ENCODE results near the gene TMEFF2.
"Not testable (repeated sequence)": the region's sequence is repeated elsewhere in the genome, so short reads cannot be mapped to it uniquely, and the experiment has no call there.

TMEFF2 gene

DNA sequence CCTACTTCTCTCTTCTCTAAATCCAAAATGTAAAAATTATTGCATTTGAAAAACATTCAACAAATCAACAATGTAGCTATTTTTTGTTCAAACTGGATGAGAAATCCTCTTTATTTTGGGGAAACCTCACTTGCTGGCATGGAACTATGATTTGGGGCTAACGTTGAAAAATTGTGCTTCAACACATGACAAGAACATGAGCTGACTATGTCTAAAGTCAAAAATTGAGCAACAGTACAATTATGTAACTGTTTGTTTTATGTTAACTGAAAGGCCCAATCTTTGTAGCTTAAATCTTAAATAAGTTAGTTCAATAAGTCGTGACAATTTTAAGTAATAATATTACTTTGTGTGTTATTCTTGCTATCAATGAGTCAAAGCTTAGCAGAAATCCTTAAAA lies 67.3 kb downstream of the TMEFF2 start:
- DNase-seq = no peak

DNA sequence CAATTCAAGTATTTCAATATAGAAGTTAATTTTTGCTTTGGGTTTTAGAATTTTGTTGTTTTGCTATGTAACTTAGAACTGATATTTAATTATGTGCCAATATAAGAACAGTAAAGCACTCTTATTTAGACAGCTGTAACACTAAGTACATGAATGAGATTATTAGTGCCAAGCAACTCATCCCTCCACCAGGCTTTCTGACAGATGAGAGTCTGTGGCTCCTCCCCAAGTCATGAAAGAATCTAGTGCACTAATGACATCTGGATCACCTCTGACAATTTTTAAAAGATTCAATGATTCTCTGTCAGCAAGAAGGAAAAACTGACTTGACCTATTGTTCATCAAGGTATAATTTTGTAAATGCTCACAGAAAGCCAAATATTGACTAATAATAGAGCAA lies 67.8 kb downstream of the TMEFF2 start:
- DNase-seq = peak; percentile 18 to 37

- DNase-seq = no peak
These were observed 68.3 kb downstream of the TMEFF2 start for GRCh38 chr2:192126426-192126825.

DNA sequence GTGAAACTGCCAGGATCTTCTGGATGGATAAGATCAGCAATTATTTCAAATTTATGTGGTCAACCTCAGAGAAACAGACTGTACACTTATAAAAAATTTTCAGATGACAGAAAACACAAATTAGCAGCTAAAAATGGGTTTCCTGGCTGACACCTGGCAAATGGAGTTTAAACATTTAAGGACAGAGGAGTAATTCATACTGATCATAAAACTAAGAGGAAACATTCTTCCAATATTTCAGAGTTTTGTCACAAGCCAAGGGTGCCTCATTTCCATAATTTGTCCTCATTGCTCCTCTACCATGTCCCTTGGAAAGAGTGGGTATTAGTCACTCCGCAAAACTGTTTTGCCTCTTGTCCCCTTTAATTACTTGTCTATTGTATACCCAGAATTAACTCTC lies 70.2 kb downstream of the TMEFF2 start:
- no peak for DNase-seq

DNA sequence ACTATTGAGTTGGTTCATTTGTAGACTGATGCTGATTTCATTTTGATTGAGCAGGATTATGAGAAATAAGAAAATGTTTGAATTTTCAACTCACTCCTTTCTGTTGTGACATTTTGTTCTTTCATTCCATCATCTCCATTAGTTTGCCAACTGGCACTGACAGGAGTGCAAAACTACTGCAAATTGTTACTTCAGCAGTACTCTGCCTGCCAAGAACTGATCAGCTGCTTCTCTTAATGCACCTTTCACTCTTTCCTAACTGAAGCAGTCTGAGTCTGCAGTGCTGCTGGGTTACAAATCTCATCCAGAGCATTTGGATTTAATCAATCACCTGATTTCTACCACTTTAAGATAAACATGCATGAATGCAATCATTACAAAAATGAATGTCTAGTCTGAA lies 70.9 kb downstream of the TMEFF2 start:
- DNase-seq = peak; percentile 17 to 48

- DNase-seq = no peak
These were observed 71.8 kb downstream of the TMEFF2 start for GRCh38 chr2:192122946-192123345.

GRCh38 chr2:192122141-192122540 lies 72.6 kb downstream of the TMEFF2 start:
- no peak for DNase-seq

- DNase-seq = no peak
These were observed 75.2 kb downstream of the TMEFF2 start for GRCh38 chr2:192119536-192119935.

DNA sequence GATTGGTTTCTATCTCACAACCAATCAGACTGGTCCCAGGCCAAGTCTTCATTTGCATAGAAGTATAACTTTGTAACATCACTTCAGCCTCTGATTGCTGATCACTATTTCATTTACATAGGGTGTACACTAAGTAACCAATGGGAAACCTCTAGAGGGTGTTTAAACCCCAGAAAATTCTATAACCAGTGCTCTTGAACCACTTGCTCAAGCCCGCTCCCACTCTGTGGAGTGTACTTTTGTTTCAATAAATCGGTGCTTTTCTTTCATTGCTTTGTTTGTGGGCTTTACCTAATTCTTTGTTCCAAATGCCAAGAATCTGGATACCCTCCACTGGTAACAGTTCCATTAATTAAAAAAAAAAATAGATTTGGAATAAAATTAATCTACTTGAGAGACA lies 77.0 kb downstream of the TMEFF2 start:
- no peak for DNase-seq

GRCh38 chr2:192111536-192111935 lies 83.2 kb downstream of the TMEFF2 start:
- DNase-seq = not testable (repeated sequence)

DNA sequence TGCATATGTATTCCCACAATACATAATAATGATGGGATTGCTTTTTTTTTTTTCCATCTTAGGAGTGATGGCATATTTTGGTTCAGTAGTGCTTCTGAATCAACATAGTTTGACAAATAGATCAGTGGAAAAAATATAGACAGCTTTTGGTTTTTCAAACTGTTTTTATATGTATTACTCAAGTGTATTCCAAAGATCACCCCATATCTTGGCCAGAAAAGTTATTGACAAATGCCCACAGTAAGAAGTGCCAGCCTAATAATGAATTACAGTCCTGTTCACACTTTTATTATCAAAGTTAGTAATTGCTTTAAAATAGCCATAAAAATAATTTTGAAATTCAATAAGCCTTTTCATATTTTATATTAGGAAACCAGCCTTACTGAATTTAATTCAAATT lies 95.0 kb downstream of the TMEFF2 start:
- no peak for DNase-seq

DNA sequence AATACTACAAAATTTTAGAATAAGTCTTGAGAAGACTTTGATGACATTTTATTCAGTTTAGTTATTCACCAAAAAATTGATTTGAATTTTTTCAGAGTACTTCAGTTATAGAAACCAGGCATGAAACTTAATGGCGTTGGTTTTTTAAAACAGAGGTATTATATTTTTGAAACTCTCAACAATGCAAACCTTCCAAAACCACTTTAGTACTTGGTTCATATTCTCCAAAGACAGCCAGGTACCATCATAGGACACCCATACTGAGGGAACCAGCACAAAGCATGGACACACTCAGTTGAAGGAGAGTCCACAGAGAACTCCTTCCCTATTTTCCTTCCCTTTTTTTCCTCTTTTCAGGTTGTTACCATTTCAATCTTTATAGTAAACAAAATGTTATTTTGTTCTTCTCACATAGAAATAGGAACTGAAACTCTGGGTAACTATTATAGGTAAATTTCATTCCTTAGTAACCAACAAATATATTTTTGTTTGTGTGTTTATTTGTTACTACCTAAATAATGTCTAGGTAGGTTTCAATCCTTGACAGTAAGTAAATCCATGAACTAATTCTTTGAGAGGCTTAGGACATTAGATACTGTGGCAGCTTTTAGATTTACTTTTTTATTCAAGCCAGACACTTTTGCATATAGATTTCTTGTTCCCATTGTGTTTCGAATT lies 95.8 kb downstream of the TMEFF2 start:
- no peak for DNase-seq

GRCh38 chr2:192091476-192091875 lies 103.3 kb downstream of the TMEFF2 start:
- DNase-seq = no peak

DNA sequence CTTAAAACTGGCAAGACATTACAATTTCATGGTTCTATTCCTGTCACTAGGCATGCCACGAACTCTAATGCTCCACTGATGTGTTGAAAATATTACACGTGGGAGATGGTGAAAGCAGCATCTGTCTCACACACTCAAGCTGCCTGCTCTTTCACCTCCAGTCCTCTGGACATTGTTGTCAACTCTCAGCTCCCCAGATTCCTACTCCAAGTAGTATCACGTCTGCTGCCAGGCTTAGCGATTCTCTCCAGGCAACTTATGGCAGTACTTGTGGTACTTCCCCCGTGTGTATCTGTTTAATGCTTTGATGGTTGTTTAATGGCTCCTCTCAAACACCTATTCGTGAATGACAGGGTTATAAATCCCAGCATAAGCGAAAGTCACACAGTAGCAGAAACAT lies 103.8 kb downstream of the TMEFF2 start:
- no peak for DNase-seq

DNA sequence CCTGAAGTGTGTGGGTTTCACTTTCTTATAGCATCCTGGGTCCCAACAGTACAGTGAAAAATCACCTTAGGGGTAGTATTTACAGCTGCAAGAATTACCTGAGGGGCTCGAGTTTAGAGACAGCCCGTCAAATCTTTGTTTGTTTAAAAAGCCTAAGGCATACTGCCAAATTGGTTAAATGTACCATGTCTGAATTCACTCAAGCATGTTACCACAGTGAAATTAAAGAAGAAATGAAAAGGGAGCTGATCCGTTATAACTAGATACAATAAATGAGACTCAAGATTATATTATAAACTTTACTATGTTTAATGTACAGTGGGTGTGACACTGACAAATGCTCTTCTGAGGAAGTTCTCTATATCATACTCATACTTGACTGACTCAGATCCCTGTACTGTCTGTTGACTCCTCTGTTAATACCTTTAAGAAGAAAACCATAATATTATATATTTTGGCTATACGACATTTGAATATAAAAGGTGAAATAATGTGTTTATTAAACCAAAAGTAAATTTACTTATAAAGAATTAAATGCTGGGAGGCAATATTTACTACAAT lies 107.3 kb downstream of the TMEFF2 start:
- peak; percentile 23 to 52 for DNase-seq

DNA sequence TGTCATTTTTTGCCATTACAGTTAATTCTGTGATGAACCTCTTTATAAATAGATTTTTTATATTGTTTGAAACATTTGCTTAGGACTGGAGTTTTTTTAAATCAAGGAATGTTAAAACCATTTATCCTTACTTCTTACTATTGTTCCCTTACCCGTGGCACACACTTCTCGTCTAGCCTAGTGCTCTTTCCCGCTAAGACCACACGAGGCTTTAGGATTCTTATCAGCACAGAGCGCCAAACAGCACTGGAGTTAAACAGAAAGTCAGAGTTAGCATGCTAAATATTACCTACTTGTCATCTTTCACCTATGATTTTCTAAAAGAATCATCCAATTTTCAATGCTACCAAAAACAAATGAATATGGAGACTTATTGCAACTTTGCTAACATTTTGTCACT lies 112.6 kb downstream of the TMEFF2 start:
- DNase-seq = no peak

- not testable (repeated sequence) for DNase-seq
These were observed 114.6 kb downstream of the TMEFF2 start for GRCh38 chr2:192080096-192080495.

GRCh38 chr2:192073878-192074277 lies 120.9 kb downstream of the TMEFF2 start:
- no peak for DNase-seq

DNA sequence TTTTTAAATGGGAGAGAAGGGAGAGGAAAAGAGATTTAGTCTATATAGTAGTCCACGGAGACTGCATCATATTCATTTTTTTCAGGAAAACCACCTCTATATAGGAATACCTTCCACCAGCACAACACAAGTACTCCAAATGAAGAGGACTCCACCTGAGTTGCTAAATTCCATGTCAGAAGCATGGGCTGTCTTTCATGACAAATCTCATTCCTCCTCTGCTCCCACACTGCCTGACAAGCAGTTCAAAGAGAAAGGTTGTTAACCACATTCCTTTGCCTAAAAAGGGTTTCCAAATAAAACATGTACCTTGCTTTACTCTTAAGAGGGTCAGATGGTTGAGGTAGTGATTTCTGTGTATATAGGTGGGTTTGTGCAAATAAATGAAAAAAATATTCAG lies 122.0 kb downstream of the TMEFF2 start:
- DNase-seq = no peak

GRCh38 chr2:192072261-192072660 lies 122.5 kb downstream of the TMEFF2 start:
- no peak for DNase-seq

GRCh38 chr2:192070099-192070498 lies 124.6 kb downstream of the TMEFF2 start:
- no peak for DNase-seq

DNA sequence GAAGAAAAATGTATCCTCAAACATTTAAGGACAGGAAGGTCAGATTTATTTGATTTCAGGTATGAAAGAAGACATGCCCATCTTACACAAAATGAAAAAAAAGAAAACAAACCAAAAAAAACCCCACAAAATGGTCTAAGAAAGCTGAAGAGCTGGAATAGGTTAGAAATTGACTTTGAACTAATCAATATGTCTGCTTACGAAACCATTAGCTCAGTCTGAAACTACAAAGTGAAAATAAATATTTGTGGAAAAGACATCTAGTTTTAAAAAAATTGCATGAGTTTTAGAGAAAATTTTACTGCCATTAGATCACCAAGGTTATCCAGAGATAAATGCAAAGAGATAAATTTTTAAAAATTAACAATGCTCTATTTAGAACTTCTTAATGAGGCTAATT lies 125.3 kb downstream of the TMEFF2 start:
- DNase-seq = no peak

DNA sequence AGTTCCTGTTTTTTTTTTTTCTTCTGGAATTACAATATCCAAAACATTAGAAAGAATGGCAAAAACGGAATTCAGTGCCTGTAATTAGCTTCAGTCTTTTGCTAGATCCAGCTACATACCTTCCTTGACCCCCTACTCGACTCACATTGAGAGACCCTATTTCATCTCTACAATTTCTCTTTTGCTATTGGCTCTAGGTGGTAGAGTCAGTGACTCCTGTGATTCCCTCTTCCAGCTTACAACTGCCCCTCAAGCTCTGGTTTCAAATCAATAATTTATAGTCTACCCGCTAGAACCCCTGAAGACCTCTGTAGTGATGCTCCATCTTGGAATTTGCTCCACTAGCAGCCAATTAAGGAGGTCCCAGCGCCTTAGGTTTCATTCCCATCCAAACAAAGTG lies 125.8 kb downstream of the TMEFF2 start:
- DNase-seq = no peak

DNA sequence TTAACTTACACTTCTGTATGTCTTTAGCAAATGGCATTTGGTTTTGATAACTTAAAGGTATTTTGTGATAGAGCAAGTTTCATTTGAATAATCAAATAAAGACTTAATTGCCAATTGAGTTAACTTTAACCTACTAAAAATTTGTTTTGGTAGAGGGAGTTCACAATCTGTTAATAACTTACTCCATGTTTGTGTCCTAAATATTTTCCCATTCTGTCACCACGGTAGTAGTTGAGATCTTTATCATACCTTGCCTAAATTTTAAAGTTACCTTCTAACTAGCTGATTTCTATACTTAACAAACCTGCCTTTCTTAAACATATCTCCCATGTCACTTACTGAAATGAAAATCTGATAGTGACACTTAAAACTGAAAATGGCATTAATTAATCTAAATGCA lies 127.1 kb downstream of the TMEFF2 start:
- DNase-seq = no peak

DNA sequence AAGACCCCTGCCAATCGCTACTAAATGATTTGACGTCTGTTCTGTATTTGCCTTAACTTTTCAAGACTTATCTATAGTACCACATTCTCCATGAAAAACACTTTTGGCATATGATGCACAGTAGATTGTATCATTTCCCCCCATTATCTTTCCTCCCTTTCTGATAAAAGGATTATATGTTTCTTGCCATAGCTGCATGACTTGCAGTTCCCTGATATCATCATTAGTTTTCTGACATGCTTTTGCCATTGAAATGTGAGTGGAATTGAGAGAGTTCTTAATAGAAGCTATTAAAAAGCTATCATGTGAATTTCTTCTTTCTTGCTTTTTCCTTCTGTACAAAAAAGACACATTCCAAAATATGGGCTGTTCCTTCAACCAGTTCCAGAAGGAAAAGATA lies 130.3 kb downstream of the TMEFF2 start:
- no peak for DNase-seq

Data from NCI-H446 (cell line).